Osteoblast (primary cell): ENCODE measurements around the gene SLC25A10. TPM values are rescaled to one million over a fixed set of nuclear protein-coding genes. Genes with fewer than 3 reads are reported as not detected.

ENCODE experiments used
- DNase-seq: peaks from one replicate; pipeline ENCODE4 v3.0.0; 2011; ENCODE audit warnings: low spot score, mixed read lengths; ENCODE audit not compliant: insufficient read length; ENCODE audit errors: missing footprints
- H2AFZ ChIP-seq: 2 replicates; pipeline ENCODE4 v1.6.0; 2011; ENCODE audit warnings: mild to moderate bottlenecking, low read length
- H3K27ac ChIP-seq: 2 replicates; pipeline ENCODE4 v1.5.1; 2011; ENCODE audit warnings: mild to moderate bottlenecking, low read depth, low read length, moderate library complexity
- H3K27me3 ChIP-seq: 2 replicates; pipeline ENCODE4 v1.6.0; 2012; ENCODE audit warnings: mild to moderate bottlenecking, control low read depth, inconsistent platforms, low read length, moderate library complexity; ENCODE audit not compliant: insufficient read depth
- H3K36me3 ChIP-seq: 2 replicates; pipeline ENCODE4 v1.5.1; 2011; ENCODE audit warnings: mild to moderate bottlenecking, low read length, control low read depth, moderate library complexity; ENCODE audit not compliant: insufficient read depth
- H3K4me1 ChIP-seq: 2 replicates; pipeline ENCODE4 v1.5.1; 2011; ENCODE audit warnings: mild to moderate bottlenecking, low read length, control low read depth, moderate library complexity; ENCODE audit not compliant: insufficient read depth
- H3K4me2 ChIP-seq: 2 replicates; pipeline ENCODE4 v1.6.0; 2011; ENCODE audit warnings: mild to moderate bottlenecking, low read length; ENCODE audit not compliant: insufficient read depth
- H3K4me3 ChIP-seq: fragments of 200-600 bp; sonication (generic); 3 replicates; pipeline ENCODE4 v1.5.1; 2012; ENCODE audit warnings: mild to moderate bottlenecking, low read length, inconsistent platforms; ENCODE audit not compliant: insufficient read depth
- H3K79me2 ChIP-seq: 2 replicates; pipeline ENCODE4 v1.6.0; 2012; ENCODE audit warnings: mild to moderate bottlenecking, low read length, control low read depth, inconsistent platforms; ENCODE audit not compliant: insufficient read depth
- H3K9me3 ChIP-seq: 2 replicates; pipeline ENCODE4 v1.5.1; 2011; ENCODE audit warnings: low read depth, low read length, control low read depth
- H4K20me1 ChIP-seq: 2 replicates; pipeline ENCODE4 v1.6.0; 2012; ENCODE audit warnings: mild to moderate bottlenecking, low read length, control low read depth; ENCODE audit not compliant: insufficient read depth
- total RNA-seq: library from RNA; depleted of rRNA; stranded (reverse); fragments of >200 nt; gene quantifications from 2 replicates; pipeline ENCODE4 v1.2.3, GENCODE V29; 2012
- TF ChIP-seq, protein P1 (sequence below): IDR thresholded peaks from 2 replicates; pipeline ENCODE4 v1.5.1; 2011; ENCODE audit warnings: mild to moderate bottlenecking, low read depth, low read length, moderate library complexity; ENCODE audit errors: extremely low read depth

SLC25A10 gene
- total RNA-seq, 1 donor: 7.6 TPM

DNA sequence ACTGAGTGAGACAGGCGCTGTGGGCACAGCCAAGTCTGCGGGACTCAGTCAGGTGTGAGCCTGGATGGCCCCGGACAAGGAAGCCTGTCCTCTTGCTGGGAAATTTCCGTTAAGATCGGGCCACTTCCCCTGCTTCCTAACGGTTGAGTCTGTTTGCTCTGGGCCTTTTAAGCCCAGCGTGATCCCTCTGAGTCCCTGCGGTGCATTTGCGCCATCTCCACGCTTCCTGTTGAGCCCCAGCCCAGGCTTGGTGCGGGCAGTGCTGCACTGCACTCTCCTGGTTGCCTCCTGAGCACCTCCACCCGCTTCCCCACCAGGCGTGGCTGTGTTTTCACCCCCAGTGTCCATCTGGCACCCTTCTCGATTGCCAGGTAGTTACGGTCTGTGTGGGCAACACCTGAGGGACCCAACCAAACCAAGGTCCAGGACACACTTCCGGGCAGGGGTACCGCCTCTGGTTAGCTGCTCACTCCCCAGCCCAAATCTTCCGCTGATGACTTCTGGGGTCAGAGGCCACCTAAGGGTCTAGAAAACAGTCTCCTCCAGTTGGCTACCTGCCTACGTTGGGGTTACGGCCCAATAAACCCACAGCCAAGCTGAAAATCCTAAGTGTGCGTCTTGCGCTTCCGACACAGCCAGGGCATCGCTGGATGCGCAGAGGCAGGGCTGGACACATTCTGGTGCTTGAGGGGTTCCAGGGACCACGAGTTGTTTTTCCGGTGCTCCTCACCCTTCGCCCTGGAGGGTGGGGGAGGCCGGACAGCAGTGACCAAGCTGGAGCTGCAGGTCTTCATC lies 1.4 kb upstream of the SLC25A10 start:
- Histone ChIP-seq H3K27ac (no peak overlapping the region), H2AFZ (no peak overlapping the region), H4K20me1 (peaks cover 12% of the 10 kb centered on the region), H3K9me3 (no peaks in the 10 kb centered on the region), H3K27me3 (no peaks in the 10 kb centered on the region), H3K4me1 (peaks cover 27% of the 10 kb centered on the region), H3K79me2 (peaks cover 6% of the 10 kb centered on the region), H3K4me3 (peak overlapping the region; percentile 77), H3K36me3 (peaks cover 21% of the 10 kb centered on the region), H3K4me2 (peak overlapping the region; percentile 82)
- TF ChIP-seq, protein P1, sequence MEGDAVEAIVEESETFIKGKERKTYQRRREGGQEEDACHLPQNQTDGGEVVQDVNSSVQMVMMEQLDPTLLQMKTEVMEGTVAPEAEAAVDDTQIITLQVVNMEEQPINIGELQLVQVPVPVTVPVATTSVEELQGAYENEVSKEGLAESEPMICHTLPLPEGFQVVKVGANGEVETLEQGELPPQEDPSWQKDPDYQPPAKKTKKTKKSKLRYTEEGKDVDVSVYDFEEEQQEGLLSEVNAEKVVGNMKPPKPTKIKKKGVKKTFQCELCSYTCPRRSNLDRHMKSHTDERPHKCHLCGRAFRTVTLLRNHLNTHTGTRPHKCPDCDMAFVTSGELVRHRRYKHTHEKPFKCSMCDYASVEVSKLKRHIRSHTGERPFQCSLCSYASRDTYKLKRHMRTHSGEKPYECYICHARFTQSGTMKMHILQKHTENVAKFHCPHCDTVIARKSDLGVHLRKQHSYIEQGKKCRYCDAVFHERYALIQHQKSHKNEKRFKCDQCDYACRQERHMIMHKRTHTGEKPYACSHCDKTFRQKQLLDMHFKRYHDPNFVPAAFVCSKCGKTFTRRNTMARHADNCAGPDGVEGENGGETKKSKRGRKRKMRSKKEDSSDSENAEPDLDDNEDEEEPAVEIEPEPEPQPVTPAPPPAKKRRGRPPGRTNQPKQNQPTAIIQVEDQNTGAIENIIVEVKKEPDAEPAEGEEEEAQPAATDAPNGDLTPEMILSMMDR: no peak
- DNase-seq: peak; percentile 87

DNA sequence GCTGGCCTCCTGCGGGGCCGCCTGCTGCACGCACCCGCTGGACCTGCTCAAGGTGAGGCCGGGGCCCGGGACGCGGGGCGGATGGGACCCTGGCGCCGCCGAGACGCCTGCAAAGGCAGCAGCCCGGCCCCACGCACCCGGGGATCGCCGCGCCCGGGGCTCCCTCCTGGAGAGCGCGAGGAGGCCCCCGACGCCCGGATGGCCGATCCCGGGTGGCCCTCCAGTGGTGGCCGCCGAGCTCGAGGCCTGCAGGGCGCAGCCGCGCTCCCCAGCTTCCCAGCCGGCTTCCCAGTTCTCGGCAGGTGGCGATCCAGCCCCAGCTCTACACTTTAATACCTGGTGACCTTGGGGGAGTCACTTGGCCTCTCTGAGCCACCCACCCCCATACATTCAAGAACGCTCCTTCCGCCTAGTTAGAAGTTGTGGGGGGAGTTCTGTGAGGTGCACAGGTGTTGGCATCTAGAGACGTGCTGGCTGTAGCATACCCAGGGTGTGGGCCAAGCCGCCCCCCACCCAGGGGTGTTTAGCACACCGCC lies 452 bp downstream of the SLC25A10 start:
- Histone ChIP-seq H3K27ac (no peak overlapping the region), H2AFZ (peak overlapping the region; percentile 35), H3K27me3 (no peaks in the 10 kb centered on the region), H3K36me3 (peaks cover 10% of the 10 kb centered on the region), H3K4me3 (peak overlapping the region; percentile 77), H3K79me2 (peaks cover 3% of the 10 kb centered on the region), H4K20me1 (peaks cover 10% of the 10 kb centered on the region), H3K9me3 (no peaks in the 10 kb centered on the region), H3K4me1 (peaks cover 27% of the 10 kb centered on the region), H3K4me2 (peak overlapping the region; percentile 87)
- TF ChIP-seq, protein P1: no peak
- DNase-seq: peak; percentile 99

DNA sequence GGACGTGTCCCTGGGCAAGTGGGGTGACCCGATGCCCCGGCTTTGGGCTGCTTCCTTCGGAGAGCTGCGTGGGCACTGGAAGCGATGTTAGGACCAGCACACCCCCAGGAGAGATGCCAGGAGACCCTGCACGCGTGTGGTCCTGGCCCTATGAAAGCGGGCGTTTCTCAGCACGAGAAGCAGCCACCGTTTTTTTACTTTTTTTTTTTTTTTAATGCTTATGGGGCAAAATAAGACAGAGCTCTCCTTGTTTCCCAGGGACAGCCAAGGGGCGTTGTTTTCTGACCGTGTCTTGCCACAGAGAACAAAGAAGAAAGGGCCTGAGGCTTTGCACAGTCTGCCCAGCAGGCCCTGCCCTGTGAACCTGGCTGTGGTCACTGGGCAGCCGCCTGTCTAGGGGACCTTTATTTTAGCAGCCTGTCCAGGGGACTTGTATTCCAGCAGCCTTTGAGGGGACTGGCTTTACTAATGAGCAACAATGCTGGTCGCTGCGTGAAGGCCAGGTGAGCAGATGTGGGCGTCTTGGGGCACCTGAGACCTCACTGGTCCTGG lies 996 bp downstream of the SLC25A10 start:
- Histone ChIP-seq H3K27me3 (no peaks in the 10 kb centered on the region), H2AFZ (peak overlapping the region; percentile 35), H3K27ac (no peak overlapping the region), H3K4me1 (peaks cover 27% of the 10 kb centered on the region), H3K4me3 (peak overlapping the region; percentile 77), H3K4me2 (peak overlapping the region; percentile 87), H3K79me2 (peaks cover 3% of the 10 kb centered on the region), H4K20me1 (peaks cover 10% of the 10 kb centered on the region), H3K9me3 (no peaks in the 10 kb centered on the region), H3K36me3 (peaks cover 5% of the 10 kb centered on the region)
- DNase-seq: peak; percentile 90
- TF ChIP-seq, protein P1: no peak
